Measurements from ENCODE around the gene HIPK2. TPM values are rescaled to one million over a fixed set of nuclear protein-coding genes. Genes with fewer than 3 reads are reported as not detected.

HIPK2 gene
- total and polyA plus RNA-seq, 10 of the 15 experiments (the other 5 are each of a cell fraction or from before 2014, with no cell fraction given) = 1.7 to 39.0 (median 9.4) TPM

DNA sequence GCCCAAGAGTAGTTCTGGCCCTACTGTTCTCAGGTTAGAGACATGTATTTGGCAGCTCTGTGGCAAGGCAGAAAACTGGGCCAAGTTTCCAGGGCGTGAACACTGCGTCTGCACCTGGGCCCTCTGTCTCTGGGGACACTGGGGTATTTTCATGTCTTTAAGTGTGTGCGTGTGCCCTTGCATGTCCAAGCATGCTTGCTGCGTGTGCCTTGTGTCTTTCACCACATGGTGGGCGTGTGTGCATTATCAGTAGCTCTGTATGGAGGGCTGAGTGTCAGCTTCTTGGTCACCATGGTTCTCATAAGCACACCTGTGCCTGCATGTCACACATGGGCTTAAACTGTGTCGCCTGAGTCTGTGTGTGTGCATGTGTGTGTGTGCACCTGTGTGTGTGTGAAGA lies 69.3 kb downstream of the HIPK2 start:
- intact Hi-C loops (cut with micrococcal nuclease; ENCODE audit: unreplicated experiment) (no loop called here), in situ Hi-C loops (cut with MboI) (no loop called here)
- DNase-seq (ENCODE audit: low read depth, low spot score) = peak; percentile 58
- Histone ChIP-seq H3K4me3 (no peak overlapping the region), H4K20me1 (ENCODE audit: control insufficient read depth, insufficient read depth) (no peaks in the 10 kb centered on the region), H3K79me2 (ENCODE audit: control insufficient read depth, insufficient read depth, low read length) (peaks cover 2% of the 10 kb centered on the region; the same call in 1 of the 2 replicates), H3K9me3 (replicated peaks; ENCODE audit: control insufficient read depth, insufficient read depth, low read length) (no peaks in the 10 kb centered on the region; the same call in 2 of the 3 replicates), H3K36me3 (ENCODE audit: control insufficient read depth in 2 of 2, insufficient read depth in 2 of 2, low read length in 1 of 2) (peaks cover 0 to 12% of the 10 kb centered on the region in 2 experiments; a peak in 3 of 4 replicates), H3K4me1 (ENCODE audit: control insufficient read depth, insufficient read depth, low read length) (peaks cover 18% of the 10 kb centered on the region), H3K27ac (ENCODE audit: control insufficient read depth, insufficient read depth) (no peak overlapping the region), H3K4me2 (ENCODE audit: control insufficient read depth, insufficient read depth) (no peak overlapping the region), H3K9ac (ENCODE audit: control insufficient read depth, insufficient read depth, low read length) (no peak overlapping the region), H3K27me3 (replicated peaks in 1 of 2; ENCODE audit: control insufficient read depth in 2 of 2, insufficient read depth in 2 of 2, low read length in 1 of 2) (no peaks in the 10 kb centered on the region), H2AFZ (ENCODE audit: control insufficient read depth, low read depth, low read length) (no peak overlapping the region)
- POLR2A ChIA-PET = interaction anchor here (1.5 to 1.6 kb wide), 2 partner anchors 11 to 35 kb away, joined by 3 to 5 read pairs; no protein-coding TSS in a partner anchor
- peak; percentile 75 for ATAC-seq
- RAD21 ChIA-PET (ENCODE audit: unreplicated experiment) = interaction anchor here (0.7 to 2.7 kb wide), 6 partner anchors 25 to 122 kb away, joined by 3 to 18 read pairs (median 8); no protein-coding TSS in a partner anchor
- BruUV-seq (replicated peaks) = no TSS peak
- SMC1A ChIA-PET (ENCODE audit: uncharacterized antibody, unreplicated experiment) = interaction anchor here (0.9 to 3.2 kb wide), 7 partner anchors 11 to 121 kb away, joined by 3 to 28 read pairs (median 7); no protein-coding TSS in a partner anchor
- no peak for FAIRE-seq
- CTCF ChIA-PET = interaction anchor here (0.7 to 2.1 kb wide), 8 partner anchors 10 to 294 kb away, joined by 3 to 6 read pairs (median 3); no protein-coding TSS in a partner anchor
- 9% methylated on average over 6 of the region's 6 CpGs for WGBS (ENCODE audit: insufficient coverage, insufficient replicate concordance, low lambda C conversion rate, missing lambda C conversion rate)
- TF ChIP-seq PAX8 (IDR thresholded peaks at IDR 0.05) = peak; percentile 82; the same call in 1 of the 2 replicates
- TF ChIP-seq SREBF1 (IDR thresholded peaks at IDR 0.05; ENCODE audit: low read length) = no peak
- TF ChIP-seq, protein P1, sequence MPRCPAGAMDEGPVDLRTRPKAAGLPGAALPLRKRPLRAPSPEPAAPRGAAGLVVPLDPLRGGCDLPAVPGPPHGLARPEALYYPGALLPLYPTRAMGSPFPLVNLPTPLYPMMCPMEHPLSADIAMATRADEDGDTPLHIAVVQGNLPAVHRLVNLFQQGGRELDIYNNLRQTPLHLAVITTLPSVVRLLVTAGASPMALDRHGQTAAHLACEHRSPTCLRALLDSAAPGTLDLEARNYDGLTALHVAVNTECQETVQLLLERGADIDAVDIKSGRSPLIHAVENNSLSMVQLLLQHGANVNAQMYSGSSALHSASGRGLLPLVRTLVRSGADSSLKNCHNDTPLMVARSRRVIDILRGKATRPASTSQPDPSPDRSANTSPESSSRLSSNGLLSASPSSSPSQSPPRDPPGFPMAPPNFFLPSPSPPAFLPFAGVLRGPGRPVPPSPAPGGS (IDR thresholded peaks at IDR 0.05; ENCODE audit: borderline replicate concordance, insufficient read depth, low read depth, low read length, poor library complexity, severe bottlenecking) = peak; percentile 40
- peak; percentile 85 for TF ChIP-seq PAX5 (IDR thresholded peaks at IDR 0.05; ENCODE audit: borderline replicate concordance, low read depth, low read length)
- TF ChIP-seq BHLHE40 (IDR thresholded peaks at IDR 0.05; ENCODE audit: borderline replicate concordance in 1 of 2, low read depth in 2 of 2, low read length in 1 of 2) = peak; percentile 50 to 70; a peak in 3 of 4 replicates
- TF ChIP-seq, protein P2, sequence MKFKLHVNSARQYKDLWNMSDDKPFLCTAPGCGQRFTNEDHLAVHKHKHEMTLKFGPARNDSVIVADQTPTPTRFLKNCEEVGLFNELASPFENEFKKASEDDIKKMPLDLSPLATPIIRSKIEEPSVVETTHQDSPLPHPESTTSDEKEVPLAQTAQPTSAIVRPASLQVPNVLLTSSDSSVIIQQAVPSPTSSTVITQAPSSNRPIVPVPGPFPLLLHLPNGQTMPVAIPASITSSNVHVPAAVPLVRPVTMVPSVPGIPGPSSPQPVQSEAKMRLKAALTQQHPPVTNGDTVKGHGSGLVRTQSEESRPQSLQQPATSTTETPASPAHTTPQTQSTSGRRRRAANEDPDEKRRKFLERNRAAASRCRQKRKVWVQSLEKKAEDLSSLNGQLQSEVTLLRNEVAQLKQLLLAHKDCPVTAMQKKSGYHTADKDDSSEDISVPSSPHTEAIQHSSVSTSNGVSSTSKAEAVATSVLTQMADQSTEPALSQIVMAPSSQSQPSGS (IDR thresholded peaks at IDR 0.05; ENCODE audit: low read length) = peak; percentile 63
- TF ChIP-seq RUNX3 (IDR thresholded peaks at IDR 0.05; ENCODE audit: low read length) = peak; percentile 69
- TF ChIP-seq, protein P3, sequence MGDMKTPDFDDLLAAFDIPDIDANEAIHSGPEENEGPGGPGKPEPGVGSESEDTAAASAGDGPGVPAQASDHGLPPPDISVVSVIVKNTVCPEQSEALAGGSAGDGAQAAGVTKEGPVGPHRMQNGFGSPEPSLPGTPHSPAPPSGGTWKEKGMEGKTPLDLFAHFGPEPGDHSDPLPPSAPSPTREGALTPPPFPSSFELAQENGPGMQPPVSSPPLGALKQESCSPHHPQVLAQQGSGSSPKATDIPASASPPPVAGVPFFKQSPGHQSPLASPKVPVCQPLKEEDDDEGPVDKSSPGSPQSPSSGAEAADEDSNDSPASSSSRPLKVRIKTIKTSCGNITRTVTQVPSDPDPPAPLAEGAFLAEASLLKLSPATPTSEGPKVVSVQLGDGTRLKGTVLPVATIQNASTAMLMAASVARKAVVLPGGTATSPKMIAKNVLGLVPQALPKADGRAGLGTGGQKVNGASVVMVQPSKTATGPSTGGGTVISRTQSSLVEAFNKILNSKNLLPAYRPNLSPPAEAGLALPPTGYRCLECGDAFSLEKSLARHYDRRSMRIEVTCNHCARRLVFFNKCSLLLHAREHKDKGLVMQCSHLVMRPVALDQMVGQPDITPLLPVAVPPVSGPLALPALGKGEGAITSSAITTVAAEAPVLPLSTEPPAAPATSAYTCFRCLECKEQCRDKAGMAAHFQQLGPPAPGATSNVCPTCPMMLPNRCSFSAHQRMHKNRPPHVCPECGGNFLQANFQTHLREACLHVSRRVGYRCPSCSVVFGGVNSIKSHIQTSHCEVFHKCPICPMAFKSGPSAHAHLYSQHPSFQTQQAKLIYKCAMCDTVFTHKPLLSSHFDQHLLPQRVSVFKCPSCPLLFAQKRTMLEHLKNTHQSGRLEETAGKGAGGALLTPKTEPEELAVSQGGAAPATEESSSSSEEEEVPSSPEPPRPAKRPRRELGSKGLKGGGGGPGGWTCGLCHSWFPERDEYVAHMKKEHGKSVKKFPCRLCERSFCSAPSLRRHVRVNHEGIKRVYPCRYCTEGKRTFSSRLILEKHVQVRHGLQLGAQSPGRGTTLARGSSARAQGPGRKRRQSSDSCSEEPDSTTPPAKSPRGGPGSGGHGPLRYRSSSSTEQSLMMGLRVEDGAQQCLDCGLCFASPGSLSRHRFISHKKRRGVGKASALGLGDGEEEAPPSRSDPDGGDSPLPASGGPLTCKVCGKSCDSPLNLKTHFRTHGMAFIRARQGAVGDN (IDR thresholded peaks at IDR 0.05) = peak; percentile 49
- TF ChIP-seq, protein P4, sequence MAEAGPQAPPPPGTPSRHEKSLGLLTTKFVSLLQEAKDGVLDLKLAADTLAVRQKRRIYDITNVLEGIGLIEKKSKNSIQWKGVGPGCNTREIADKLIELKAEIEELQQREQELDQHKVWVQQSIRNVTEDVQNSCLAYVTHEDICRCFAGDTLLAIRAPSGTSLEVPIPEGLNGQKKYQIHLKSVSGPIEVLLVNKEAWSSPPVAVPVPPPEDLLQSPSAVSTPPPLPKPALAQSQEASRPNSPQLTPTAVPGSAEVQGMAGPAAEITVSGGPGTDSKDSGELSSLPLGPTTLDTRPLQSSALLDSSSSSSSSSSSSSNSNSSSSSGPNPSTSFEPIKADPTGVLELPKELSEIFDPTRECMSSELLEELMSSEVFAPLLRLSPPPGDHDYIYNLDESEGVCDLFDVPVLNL (IDR thresholded peaks at IDR 0.05; ENCODE audit: low read depth, low read length) = no peak
- peak; percentile 71 for TF ChIP-seq GATAD2B (conservative IDR thresholded peaks at IDR 0.05; ENCODE audit: low read depth)
- peak; percentile 38; the same call in 1 of the 2 replicates for TF ChIP-seq POLR2AphosphoS5 (IDR thresholded peaks at IDR 0.05; ENCODE audit: low read length)
- peak; percentile 55 for TF ChIP-seq CREM (IDR thresholded peaks at IDR 0.05; ENCODE audit: low read depth)
- peak; percentile 52; the same call in 1 of the 2 replicates for TF ChIP-seq MTA2 (IDR thresholded peaks at IDR 0.05; ENCODE audit: low read depth)
- no peak for TF ChIP-seq JUND (IDR thresholded peaks at IDR 0.05; ENCODE audit: low read depth, low read length)
- TF ChIP-seq IKZF1 (conservative IDR thresholded peaks at IDR 0.05) = 0 out of 2 replicates have a peak, but pooled peaks have one; percentile 11
- no peak for TF ChIP-seq BMI1 (IDR thresholded peaks at IDR 0.05; ENCODE audit: borderline replicate concordance)
- 0 out of 2 replicates have a peak, but pooled peaks have one; percentile 28 for TF ChIP-seq DPF2 (IDR thresholded peaks at IDR 0.05)

All from GM12878 (cell line).